NCI-H1694 treated with DMSO at 0.1 percent for 48 hours (cell line): ENCODE measurements around the gene TPBGL.

Experiments
- DNase-seq: peaks from one replicate; lab custom pipeline; 2025; lab: John Stamatoyannopoulos, UW

TPBGL gene, protein sequence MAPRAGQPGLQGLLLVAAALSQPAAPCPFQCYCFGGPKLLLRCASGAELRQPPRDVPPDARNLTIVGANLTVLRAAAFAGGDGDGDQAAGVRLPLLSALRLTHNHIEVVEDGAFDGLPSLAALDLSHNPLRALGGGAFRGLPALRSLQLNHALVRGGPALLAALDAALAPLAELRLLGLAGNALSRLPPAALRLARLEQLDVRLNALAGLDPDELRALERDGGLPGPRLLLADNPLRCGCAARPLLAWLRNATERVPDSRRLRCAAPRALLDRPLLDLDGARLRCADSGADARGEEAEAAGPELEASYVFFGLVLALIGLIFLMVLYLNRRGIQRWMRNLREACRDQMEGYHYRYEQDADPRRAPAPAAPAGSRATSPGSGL

GRCh38 chr11:75240311-75241035 lies at the start of gene TPBGL:
Gene TPBGL, plus strand, starts transcription at chr11:75240774. Its CDS starts 276 bp downstream, at chr11:75241050.
- DNase-seq, result peak; percentile 23

GRCh38 chr11:75191330-75191717 lies 49.2 kb upstream of the TPBGL start:
- DNase-seq, result peak; percentile 42

DNA sequence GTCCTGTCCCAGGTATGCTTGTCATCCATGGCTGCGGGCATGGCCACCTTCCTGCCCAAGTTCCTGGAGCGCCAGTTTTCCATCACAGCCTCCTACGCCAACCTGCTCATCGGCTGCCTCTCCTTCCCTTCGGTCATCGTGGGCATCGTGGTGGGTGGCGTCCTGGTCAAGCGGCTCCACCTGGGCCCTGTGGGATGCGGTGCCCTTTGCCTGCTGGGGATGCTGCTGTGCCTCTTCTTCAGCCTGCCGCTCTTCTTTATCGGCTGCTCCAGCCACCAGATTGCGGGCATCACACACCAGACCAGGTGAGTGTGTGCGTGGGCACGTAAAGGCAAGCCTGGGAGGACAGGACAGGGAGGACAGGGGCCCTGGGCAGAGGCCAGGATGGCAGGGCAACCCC lies 47.3 kb upstream of the TPBGL start:
- DNase-seq, result no peak

GRCh38 chr11:75193711-75194110 lies 46.9 kb upstream of the TPBGL start:
- DNase-seq, result no peak

GRCh38 chr11:75194147-75194546 lies 46.4 kb upstream of the TPBGL start:
- DNase-seq, result no peak

DNA sequence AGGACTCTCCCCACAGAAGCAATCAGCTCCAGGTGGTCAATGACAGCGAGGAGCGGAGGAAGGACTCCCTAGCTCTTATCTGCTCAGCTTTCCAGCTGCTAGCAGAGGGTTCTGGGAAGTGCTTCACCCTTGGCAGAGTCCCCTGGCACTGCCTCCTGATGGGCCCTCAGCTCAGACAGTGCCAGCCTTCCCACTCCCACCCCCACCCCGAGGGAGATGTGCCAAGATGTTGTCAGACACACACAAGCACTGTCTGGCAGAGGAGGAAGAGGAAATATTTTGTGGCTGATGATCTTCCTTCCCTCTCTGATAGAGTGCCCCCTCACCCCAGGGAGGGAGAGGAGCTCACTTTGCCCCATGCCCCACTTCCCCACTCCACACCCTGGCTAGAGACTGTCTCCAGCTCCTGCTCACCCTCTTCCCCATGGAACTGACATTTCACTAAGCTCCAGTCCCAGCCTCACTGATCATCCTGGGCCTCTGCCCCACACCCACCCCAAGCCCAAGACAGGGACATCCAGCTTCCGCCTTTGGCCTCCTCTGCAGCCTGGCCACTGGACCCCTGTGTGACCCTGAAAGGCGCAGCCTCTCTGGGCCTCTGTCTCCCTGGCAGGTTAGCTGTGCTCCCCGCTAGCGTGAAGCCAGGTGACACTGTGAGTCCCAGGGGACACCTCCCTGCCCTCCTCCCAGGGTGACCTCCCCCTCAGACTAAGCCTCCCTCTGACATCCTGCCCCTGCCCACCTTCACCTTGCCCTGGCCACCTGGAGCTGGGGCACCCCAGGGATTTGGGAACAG lies 45.2 kb upstream of the TPBGL start:
- DNase-seq, result no peak

GRCh38 chr11:75196426-75196825 lies 44.1 kb upstream of the TPBGL start:
- no peak for DNase-seq

DNA sequence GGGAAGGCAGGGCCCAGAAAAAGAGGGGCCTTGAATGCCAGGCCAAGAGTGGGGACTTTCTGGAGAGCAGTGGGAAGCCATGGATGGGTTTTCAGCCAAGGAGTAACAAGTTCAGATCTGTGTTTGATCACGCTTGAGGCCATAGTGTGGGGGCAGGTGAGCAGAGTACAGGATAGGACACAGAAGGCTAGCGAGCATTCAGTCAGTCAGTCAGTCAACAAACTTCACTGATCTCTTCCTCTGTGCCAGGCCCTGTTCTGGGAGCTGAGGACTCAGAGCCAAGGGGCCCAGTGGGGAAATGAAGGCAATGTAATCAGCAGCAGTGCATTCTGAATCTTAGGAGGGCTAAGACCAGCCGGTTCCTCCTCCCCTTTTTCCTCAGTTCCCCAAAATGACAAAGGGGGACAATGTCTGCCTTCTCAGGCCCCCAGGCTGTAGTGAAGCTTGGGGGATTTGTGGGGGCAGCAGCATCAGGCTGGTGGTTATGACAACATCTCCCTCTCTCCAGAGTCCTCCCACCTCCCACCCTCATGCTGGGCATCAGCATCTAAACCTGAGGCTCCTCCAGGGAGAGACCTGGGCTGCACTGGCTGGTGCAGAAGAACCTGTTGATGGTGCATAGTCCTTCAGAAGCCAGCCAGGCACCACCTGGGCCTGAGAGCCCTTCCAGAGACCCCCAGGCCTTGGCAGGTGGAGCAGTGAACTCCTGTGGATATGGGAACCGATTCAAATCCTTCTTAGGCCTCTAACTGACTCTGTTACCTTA lies 42.9 kb upstream of the TPBGL start:
- no peak for DNase-seq

DNA sequence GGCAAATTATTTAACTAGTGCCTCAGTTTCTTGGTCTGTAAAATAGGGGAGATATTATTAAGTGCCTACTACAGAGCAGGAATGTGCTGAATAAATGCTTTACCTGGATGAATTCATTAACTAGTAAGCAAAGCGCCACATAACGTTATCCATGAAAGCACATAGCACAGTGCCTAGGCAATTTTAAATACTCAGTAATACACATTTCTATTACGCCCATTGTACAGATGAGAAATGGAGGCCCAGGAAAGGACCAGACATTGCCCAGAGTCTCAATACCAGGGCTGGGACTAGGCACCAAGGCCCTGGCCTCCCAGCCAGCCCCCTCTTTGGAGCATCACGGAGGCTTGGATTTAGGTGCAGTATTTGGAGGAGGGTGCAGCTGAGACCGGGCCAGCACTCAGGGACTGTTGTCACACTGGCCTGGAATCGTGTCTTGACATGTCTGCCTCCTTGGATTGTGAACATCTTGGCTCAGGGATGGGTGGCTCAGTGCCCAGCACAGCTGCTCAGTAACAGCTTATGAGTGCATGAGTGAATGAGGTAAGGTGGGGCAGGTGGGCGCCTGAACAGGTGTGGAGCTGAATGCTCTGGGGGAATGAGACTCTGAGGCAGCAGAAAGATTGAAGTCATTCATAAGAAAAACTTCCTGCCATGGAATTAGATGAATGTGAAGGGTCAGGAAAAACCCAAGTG lies 42.1 kb upstream of the TPBGL start:
- DNase-seq, result no peak

- no peak for DNase-seq
Observed at GRCh38 chr11:75199412-75199955, 41.1 kb upstream of the TPBGL start.

- no peak for DNase-seq
Observed at GRCh38 chr11:75200051-75200450, 40.5 kb upstream of the TPBGL start.

DNA sequence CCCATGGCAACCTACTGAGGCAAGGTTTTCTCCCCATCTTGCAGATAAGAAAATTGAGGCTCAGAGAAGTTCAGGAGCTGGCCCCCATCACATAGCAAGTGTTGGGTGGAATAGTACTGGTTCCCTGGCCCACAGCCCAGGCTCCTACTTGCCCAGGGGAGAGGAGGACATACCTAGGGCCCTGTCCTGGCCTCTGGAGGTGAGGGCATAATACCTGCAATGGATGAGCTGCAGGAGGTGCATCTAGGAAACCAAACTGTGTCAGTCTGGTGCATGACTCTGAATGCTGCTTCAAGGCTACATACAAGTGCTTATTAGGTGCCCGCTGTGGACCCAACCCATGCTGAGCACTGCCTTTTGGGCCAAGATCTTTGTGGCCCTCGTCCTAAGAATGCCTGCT lies 40.0 kb upstream of the TPBGL start:
- DNase-seq, result no peak

- DNase-seq, result no peak
Observed at GRCh38 chr11:75201771-75202170, 38.8 kb upstream of the TPBGL start.

DNA sequence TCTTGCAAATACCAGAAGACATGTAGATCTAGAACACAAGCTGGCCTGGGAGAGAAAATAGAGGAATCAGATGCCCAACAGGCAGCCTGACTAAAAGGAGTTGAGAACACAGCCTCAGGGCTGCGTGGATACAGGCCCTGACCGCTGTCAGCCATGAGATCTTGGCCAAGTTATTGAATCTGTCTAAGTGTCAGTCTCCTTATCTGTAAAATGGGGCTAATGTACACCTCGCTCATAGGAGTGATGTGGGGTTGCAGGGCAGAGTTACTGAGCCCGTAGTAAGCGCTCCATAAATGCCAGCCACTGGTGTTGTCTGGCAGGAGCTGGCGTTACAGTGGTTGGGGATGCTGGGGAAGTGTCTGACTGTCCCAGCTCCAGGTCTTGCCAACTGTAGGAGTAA lies 38.4 kb upstream of the TPBGL start:
- no peak for DNase-seq

DNA sequence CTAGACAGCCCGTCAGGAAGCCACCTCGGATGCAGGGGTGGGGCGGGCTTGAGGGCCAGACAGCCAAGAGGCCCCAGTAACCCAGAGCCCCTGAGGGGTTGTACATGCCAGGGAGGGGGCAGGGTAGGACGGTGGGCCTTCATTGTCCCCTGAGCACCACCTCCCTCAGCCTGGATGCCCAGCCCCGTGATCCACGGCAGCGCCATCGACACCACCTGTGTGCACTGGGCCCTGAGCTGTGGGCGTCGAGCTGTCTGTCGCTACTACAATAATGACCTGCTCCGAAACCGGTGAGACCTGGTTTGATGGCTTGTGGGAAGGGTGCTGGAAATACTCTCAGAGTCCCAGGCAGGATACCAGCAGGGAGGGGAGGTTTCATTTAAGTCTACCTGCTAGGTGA lies 37.4 kb upstream of the TPBGL start:
- no peak for DNase-seq

- no peak for DNase-seq
Observed at GRCh38 chr11:75203641-75204011, 36.9 kb upstream of the TPBGL start.

- DNase-seq, result no peak
Observed at GRCh38 chr11:75204012-75204674, 36.4 kb upstream of the TPBGL start.

- DNase-seq, result peak; percentile 36
Observed at GRCh38 chr11:75204685-75205563, 35.6 kb upstream of the TPBGL start.

DNA sequence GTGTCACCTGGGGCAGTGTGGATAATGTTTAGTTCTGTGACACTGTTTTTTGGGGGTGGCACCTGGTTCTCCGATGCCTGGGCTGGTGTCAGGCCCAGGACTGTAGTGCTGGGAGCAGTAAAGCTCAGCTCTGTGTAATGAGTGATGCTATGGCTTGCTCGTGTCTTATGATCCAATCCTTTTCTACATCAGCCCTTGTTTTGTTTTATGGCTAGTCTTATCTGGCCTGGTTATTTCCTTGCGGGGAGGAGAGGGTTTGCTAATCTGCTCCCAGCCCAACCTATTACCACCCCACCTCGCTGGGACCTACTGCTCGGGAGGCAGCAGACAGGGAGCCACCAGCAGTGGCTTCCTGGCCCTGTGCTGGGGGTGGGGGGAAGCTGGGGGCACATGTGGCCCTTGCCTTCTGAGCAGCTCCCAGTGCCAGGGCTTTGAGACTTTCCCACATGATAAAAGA lies 35.0 kb upstream of the TPBGL start:
- DNase-seq, result no peak
